Activated CD8-positive, alpha-beta memory T cell treated with anti-CD3 and anti-CD28 coated beads, Interleukin-2, amount 50 U/mL, for 4 hours (primary cell): ENCODE data around the gene SHFL.

Experiments
- DNase-seq: peaks from one replicate; pipeline ENCODE4 v3.0.0-alpha.2; 2020

Gene SHFL

DNA sequence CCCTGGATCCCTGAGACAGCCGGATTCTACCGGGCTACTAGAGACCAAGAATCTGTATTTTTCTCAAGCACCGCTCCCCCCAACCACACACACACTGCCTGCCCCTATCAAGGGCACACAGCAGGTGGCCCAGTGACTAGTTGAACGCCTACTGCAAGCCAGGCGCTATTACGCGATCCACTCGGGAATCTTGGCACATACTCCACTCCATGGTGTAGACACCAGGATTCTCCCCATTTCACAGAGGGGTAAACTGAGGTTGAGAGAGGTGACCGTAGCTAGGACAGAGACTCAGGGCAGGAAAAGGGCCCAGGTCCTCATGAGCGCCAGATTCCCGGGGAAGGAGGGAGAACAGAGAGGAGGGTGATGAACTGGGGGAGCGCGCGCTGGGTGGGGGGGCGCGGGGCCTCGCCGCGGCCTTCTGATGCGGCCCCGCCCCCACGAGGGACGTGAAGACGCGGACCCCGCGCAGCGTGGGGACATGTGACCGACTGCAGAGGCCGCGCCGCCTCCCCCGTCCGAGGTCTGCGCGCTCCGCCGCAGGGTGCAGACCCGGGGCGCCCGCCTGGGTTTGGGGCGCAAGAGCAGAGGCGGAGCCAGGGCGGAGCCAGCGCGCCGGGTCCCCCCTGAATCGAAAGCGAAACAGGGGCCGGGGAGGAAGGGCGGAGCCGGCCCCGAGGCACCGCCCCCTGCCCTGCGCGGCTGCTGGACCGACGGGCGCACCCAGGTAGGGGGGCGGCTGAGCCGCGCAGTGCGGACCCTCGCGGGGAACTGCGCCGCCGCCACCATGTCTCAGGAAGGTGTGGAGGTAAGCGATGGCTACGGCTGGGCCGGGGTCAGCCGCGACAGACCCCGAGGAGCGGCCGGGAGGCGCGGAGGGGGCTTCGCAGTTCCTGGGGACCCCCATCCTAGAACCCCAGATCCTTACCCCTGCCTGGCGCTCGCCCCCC, at the start of gene SHFL:
SHFL (plus strand) TSS at position 677 of the 950 bp plus-strand sequence; CDS start at position 788, 111 bp downstream.
- peak; percentile 87 for DNase-seq

GRCh38 chr19:10036601-10037071, 49.5 kb upstream of the SHFL start:
- DNase-seq: no peak

GRCh38 chr19:10037367-10037766, 48.8 kb upstream of the SHFL start:
- DNase-seq: no peak

- DNase-seq: no peak
These were observed 48.3 kb upstream of the SHFL start for GRCh38 chr19:10037809-10038208.

DNA sequence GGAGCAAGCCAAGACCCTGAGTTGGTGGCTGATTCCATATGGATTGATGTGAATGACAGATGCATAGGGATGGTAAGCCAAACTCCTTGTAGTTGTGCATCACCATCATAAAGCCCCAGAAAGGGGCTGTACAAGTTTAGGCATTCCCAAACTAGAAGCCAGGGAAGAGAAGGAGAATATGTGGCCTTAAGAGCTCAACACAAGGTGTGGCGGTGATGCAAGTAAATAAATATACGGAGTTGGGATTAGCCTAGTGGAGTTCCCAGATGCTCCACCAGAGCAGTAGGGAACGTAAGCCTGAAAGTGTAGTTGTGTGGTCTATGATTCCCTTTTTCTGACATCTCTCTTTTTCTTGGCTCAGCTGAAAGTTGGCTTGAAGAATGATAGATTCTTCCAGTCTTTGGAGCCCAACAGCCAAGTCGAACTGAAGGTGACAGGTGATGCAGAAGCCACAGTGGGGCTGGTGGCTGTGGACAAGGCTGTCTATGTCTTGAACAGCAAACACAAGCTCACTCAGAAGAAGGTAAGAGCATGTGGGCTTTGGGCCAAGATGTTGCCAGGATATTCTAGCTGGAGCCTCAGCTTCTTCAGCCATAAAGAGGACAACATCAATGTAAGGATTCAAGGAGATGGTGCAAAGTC, 42.7 kb upstream of the SHFL start:
- no peak for DNase-seq

DNA sequence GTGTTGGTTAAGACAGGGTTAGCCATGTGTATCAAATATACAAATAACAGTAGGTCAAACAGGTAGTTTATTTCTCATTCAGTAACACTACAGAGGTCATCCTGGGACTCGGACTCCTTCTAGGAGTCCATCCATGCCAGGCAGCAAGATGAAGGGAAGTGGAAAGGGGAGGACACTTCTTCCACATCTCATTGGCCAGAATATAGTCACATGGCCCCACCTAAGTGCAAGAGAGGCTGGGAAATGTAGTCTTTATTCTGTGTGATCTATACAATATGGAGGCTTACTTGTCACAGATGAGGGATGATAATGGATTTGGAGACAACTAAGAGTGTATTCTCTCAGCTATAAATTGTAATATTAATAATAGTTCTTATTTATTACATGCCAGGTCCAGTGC, 41.7 kb upstream of the SHFL start:
- DNase-seq: no peak

- no peak for DNase-seq
These were observed 40.7 kb upstream of the SHFL start for GRCh38 chr19:10045371-10045770.

- no peak for DNase-seq
These were observed 36.5 kb upstream of the SHFL start for GRCh38 chr19:10049626-10050025.

DNA sequence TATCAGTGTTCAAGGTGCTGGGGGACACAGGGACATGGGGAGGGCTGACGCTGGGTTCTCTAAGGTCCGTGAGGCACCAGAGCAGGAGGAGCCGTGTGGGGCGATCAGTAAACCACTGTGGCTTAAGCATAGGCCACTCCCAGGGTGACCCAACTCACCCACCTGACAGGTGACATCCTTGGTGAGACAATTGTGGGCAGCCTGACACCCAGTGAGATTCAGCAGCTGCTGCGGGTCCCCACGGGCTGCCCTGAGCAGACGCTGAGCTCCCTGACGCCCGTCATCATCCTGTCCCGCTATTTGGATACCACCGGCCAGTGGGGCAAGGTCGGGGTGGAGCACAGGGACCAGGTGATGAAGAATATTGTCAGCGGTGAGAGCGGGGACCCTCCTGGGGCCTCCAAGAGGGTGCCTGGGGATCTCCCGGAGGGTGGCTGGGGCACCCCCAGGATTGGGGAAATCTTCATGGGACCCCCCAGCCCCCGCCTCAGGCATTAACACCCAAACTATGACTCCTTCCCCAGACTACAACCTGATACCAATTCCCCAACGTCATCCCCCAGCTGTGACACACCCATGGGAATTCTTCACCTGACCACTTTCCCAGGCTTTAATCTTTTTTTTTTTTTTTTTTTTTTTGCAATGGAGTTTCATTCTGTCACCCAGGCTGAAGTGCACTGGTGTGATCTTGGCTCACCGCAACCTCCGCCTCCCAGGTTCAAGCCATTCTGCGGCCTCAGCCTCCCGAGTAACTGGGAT, 33.3 kb upstream of the SHFL start:
- no peak for DNase-seq

GRCh38 chr19:10061717-10062310, 24.3 kb upstream of the SHFL start:
- DNase-seq: no peak

DNA sequence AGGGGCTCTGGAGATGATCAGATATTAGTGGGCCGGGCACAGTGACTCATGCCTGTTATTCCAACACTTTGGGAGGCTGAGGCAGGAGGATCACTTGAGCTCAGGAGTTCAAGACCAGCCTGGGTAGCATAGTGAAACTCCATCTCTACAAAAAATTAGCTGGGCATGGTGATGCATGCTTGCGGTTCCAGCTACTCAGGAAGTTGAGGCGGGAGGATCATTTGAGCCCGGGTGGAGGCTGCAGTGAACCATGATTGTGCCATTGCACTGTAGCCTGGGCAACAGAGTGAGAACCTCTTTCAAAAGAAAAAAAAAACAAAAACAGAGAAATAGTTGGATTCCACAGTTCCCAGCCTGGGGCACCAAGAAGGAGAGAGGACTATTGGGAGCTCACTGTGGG, 17.9 kb upstream of the SHFL start:
- no peak for DNase-seq

- no peak for DNase-seq
These were observed 17.1 kb upstream of the SHFL start for GRCh38 chr19:10069046-10069445.

GRCh38 chr19:10070730-10071446, 15.2 kb upstream of the SHFL start:
- DNase-seq: no peak

GRCh38 chr19:10074153-10074552, 12.0 kb upstream of the SHFL start:
- peak; percentile 46 for DNase-seq

DNA sequence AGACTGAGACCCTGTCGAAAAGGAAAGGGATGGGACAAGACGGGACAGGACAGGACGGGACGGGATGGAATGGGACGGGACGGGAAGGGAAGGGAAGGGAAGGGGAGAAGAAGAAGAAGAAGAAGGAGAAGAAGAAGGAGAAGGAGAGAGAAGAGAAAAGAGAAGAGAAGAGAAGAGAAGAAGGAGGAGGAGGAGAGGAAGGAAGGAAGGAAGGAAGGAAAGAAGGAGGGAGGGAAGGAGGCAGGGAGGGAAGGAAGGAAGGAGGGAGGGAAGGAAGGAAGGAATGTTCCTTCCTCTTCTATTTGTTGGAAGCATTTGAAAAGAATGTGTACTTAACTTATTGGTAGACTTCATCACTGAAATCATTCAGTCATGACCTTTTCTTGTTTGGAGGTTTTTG, 9.6 kb upstream of the SHFL start:
- DNase-seq: no peak

- no peak for DNase-seq
These were observed 7.8 kb upstream of the SHFL start for GRCh38 chr19:10078329-10078728.

- no peak for DNase-seq
These were observed 7.1 kb upstream of the SHFL start for GRCh38 chr19:10079031-10079453.

- no peak for DNase-seq
These were observed 2.2 kb upstream of the SHFL start for GRCh38 chr19:10083911-10084310.

DNA sequence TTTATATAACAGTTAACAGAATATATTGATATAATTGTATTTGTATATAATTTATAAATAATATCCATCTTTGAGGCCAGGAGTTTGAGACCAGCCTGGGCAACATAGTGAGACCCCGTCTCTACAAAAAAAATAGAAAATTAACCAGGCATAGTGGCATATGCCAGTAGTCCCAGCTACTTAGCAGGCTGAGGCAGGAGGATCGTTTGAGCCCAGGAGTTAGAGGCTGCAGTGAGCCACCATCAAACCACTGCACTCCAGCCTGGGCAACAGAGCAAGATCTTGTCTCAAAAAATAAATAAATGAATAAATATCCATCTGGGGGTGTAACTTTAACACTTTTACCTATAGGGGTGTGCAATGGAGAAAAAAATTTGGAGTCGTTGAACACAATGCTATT, 1.3 kb upstream of the SHFL start:
- DNase-seq: no peak

DNA sequence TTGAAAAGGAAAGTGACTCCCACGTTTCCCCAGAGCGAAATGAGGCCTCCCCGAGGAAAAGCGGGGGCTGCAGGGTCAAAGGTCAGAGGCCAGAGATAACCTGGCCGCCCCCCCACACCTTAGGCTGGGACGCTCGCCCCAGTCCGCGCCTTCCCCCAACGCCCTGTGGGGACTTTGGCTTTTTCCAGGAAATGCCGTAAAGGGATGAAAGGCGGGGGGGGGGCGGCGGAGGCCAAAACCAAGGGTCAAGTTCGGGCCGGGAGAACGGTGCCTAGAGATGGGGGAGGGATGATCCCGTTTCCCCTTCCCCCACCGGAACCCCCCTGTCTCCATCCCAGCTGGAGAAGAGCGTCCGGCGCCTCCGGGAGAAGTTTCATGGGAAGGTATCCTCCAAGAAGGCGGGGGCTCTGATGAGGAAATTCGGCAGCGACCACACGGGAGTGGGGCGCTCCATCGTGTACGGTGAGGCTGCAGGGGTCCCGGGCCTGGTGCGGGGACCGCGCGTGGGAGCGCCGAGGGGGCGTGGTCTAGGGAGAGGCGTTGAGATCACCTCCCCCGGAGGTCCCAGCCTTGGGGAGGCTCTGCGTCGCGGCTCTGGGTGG, 575 bp downstream of the SHFL start:
- peak; percentile 69 for DNase-seq

DNA sequence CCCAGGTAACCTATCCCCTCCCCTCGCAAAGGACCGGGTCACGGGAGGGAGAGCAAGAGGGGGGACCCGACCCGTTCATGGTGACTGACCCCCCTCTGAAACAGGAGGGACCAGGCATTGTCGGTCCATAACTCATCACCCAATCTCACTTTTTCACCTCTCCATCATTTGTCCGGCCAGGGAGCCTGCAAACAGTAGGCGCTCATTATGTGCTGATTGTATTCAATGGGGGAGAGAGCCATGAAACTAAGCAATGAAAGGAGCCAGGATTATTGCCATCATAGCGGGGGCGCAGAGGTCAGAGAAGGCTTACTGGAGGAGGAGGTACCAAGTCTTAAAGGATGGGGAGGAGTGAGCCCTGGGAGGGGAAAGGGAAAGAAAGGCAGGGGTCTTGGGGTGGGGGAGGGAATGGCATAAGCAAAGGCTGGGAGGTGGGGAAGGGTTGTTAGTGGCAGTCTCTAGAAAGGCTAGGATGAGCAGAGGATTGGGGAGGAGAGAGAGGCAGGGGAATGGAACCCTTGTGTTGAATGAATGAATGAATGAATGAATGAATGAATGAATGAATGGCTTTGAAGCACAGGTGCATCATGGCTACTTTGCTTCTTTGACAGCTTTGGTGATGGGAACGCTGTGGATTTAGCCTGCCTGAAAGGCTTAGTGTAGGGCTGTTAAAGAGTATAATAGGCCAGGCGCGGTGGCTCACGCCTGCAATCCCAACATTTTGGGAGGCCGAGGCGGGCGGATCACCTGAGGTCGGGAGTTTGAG, 1.4 kb downstream of the SHFL start:
- DNase-seq: no peak
